Glomerular visceral epithelial cell (primary cell): ENCODE results near the gene GALNT4.

Source experiments
- DNase-seq: peaks from one replicate; pipeline ENCODE4 v3.0.0-alpha.2; 2016; ENCODE audit errors: extremely low spot score

Gene GALNT4

GRCh38 chr12:89529738-89530137 is 5.1 kb upstream of the GALNT4 start:
- peak; percentile 41 for DNase-seq

DNA sequence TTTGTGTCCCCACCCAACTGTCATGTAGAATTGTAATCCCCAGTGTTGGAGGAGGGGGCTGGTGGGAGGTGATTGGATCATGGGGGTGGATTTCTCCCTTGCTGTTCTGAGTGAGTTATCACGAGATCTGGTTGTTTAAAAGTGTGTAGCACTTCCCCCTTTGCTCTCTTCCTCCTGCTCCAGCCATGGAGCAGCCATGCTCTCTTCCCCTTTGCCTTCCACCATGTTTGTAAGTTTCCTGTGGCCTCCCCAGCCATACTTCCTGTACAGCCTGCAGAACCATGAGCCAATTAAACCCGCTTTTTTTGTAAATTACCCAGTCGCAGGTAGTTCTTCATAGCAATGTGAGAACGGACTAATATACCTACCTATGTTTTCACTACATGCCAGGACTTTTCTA is 3.8 kb upstream of the GALNT4 start:
- DNase-seq = no peak

DNA sequence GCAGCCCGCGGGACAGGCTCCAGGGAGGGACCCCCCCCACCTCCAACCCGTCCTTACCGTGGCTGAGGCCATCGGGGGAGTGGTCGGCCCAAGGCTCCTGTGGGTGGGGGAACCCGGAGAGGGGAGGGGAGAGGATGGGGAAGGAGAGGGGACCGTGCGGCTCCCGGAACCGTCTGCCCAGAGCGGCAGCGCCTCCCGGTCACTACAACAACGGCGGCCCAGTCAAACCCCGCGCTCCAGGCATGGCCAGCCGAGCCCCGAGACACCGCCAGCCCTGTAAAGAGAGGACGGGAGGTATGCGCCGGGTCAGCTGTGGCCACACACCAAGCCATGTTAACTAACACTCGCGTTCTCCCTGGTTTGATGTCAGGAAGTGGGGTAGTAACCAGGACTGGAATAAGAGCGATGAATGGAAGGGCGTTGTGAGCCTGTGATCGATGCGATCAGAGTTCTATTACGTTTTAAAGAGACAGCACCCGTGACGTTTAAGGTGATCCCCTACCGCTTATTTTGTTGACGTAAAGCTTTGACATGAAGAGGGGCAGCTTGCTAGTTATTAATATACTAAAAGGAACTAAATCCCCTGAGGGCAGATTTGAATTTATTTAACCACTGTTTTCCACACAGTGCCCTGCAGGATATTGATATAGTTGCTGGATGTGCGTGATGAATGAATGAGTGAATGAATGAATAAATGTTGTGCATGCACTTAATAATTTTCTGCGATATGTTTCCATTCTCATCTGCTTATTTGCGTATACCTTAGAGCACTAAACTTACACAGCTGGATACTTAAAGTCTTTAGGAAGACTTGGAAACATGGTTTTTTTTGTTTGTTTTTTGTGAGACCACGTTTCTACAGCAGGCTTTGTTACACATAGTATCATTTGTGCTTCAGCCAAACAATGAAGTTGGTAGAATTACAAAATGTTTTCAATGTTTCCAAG is 1.5 kb upstream of the GALNT4 start, which contains the start of gene POC1B:
POC1B (minus strand) TSS at position 224 of the 947 bp plus-strand sequence; CDS start at position 72, 152 bp downstream.
- DNase-seq = peak; percentile 78

DNA sequence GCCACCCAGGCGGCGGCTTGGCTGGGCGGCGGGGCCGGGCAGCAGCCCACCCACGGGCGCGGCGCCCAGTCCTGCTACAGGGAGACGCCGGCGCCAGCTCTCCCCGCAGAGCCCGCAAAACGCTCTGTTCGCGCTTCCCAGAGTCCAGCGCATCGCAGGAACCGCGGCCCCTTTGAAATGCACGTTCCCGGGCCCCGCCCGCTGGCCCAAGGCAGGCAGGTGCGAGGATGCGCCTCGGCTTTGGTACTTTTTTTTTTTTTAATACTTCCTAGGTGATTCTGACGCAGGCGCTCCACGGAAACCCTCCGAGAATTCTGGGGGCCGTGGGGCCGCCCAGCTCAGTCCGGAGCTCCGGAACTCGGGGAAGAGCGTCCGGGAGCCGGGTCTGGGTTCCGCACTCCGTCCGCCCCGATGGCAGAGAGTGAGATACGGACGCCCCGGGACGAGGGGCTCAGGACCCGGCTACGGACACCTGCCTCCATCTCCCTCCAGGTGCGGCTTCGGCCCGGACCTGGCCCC is 768 bp upstream of the GALNT4 start:
- DNase-seq = peak; percentile 23

GRCh38 chr12:89523843-89524540 is 604 bp downstream of the GALNT4 start:
- DNase-seq = no peak

GRCh38 chr12:89523393-89523792 is 1.2 kb downstream of the GALNT4 start:
- DNase-seq = no peak

DNA sequence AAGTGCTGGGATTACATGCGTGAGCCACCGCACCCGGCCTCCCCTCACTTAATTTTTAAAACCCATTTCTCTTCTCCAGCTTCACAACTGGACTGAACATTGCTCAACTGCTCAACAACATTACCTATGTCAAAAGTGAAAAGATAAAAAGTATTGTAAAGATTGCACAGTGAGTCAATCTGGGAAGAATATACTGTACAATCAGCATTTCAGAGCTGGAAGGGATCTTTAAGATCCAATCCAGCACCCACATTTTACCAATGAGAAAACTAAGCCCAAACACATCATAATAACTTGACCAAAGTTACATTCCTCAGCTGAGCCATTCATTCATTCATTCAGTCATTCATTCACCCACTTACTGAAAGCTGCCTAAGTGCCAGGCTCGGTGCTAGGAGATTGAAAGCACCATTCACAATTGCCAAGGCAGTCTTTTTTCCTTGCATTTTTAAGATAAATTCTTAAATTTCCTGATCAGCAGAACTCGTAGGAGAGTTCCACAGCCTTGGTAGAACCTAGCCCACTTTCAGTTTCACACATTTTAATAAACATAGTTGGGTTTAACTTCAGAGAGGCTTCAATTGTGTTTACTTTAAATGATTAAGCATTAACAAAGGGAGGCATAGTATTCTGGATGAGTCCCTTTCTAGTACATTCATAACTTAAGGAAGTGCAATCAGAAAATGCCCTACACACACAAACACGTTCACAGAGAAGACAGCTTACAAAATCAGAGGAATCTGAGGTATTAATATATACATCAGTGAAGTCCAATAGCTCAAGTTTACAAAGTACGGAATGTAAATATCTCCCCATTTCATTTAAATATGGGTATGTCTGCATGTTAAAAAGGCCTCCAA is 3.0 kb downstream of the GALNT4 start:
- no peak for DNase-seq

DNA sequence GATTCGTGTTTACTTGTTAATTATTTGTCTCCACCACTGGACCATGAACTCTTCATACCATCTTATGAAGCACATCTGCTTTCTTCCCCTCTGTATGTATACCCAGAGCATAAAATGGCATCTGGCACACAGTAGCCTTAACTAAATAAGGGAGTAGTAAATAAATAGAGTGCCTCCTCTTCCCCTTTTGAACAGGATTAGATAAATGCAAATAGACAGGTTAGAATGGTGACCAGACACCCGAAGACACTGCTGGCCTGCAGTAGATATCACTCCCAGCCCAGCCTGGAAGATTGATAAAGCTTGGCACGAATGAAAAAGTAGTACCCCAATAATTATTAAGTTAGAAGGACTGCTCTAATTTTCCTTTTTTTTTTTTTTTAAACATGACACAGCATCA is 6.9 kb downstream of the GALNT4 start:
- DNase-seq = no peak

DNA sequence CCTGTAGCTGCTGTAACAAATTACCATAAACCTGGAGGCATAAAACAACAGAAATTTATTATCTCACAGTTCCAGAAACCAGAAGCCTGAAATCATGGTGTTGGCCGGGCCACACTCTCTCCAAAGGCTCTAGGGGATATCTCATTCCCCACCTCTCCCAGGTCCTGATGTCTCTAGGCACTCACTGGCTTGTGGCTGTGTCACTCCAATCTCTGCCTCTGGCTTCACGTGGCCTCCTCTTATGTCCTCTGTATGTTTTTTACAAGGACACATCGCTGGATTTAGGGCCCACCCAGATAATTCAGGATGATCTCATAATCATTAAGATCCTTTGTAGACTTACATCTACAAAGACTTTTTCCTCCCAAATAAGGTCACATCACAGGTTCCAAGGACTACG is 8.0 kb downstream of the GALNT4 start:
- no peak for DNase-seq

DNA sequence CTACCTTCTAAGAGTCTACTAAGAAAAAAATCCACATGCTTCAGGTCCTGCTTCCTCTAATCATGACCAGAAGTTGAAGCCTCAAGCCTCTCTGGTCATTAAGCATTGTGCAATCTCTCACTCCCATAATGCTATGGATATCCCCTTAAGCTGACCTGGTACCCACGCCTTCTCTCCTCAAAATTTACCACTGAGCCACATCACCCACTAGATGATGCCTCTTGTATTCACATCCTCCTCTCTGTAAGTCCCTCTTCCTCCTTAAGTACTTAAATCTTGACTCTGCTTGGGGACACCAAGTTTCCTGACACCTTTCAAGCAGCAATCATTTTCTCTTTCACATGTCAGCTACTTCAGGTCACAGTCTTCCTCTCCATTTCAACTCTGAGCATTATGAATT is 9.8 kb downstream of the GALNT4 start:
- no peak for DNase-seq

DNA sequence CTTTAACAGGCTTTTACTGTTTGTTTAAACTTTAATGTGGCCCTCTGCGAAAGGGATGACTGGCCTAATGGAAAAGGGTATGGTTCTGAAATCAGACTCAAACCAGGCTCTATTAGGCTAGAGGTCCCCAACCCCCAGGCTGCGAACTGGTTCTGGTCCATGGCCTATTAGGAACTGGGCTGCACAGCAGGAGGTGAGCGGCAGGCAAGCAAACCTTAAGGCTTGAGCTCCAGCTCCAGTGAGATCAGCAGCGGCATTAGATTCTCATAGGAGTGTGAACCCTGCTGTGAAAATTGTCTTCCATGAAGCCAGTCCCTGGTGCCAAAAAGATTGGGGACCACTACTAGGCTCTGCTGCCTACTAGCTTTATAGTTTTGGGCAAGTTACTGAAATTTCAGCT is 11.1 kb downstream of the GALNT4 start:
- DNase-seq = no peak

DNA sequence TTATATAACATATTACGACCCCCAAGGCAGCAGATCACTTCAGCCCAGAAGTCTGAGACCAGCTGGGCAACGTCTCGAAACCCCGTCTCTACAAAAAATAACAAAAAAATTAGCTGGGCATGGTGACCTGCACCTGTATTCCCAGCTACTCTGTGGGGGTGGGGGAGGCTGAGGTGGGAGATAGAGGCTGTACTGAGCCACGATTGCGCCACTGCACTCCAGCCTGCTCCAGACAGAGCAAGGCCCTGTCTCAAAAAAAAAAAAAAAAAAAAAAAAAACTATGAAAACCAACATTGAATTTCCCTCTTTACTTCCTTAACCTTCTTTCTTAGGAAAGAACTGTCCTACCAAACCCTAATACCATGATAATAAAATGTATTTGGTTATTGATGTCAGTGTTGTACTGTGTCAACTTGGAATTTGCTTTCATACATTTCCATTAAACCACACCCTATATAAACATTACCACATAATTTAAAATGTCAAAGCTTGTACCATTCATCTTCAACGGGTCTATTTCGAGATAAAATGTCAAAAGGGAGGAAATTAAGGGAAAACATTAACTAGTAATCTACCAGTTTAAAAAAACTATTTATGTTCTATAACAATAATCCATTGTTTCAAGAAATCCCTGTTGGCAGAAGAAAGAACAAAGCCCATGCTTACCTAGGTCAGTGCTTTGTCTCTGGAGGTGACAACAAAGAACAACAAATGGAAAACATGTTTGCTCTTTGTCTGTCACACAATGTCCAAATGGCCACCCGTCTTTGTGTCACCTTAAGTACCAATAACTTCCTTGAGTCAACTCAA is 17.4 kb downstream of the GALNT4 start:
- DNase-seq = no peak

DNA sequence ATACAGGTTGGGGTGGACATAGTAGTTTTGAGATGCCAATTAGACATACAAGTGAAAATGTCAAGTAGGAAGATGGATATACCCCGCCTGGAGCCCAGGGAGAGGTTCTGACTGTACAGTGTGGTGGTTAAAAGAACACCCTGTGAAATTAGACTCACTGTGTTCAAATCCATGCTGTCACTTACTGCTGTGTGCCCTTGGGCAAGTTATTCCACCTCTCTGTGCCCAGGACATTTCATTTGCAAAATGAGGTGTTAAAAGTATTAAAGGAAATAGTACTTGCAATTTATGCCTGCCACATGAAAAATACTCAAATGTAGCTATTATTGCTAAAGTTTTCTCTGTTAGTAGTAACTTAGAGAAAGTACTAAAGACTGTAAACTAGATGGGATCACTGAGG is 18.5 kb downstream of the GALNT4 start:
- DNase-seq = no peak

DNA sequence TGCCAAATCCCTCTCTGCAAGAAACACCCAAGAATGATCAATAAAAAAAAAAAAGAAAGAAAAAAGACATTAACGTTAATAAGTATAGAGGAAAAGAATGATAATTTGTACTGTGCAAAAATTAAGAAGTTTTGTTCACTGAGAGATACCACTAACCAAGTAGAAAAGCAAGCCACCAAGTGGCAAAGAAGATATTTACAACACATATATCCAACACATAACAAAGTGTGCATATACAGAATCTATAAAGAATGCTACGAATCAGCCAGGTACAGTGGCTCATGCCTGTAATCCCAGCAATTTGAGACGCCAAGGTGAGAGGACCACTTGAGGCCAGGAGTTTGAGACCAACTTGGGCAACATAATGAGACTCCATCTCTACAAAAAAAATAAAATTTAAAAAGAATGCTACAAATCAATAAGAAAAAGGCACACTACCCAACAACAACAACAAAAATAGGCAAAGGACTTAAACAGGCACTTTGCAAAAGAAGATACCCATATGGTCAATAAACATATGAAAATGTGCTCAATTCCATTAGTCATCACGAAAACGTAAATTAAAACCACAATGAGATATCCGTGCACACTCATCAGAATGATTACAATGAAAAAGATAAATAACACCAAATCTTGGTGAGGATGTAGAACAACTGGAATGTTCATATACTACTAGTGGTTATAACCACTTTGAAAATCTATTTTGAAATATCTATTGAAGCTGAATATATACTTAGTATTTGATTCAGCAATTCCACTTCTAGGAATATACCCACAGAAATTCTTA is 19.8 kb downstream of the GALNT4 start:
- DNase-seq = no peak

- DNase-seq = no peak
Observed at GRCh38 chr12:89501793-89502192, 22.8 kb downstream of the GALNT4 start.

- no peak for DNase-seq
Observed at GRCh38 chr12:89499857-89500256, 24.7 kb downstream of the GALNT4 start.

DNA sequence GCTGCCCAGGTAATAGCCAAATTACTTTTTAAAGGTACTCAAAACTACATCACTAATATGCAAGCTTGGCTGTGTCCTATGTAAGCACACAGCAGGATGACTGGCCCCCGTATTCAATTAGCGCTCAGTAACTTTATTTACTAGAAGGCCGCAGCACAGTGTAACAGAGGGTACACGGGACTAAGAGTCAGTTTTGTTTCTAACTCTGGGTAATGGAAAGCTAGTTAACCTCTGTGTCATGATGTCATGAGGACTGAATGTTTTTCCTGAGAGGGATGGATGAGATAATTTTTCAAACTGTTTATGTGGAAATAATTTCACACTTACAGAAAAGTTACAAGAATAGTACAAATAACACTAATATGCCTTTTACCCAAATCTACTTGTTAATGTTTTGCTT is 27.1 kb downstream of the GALNT4 start:
- no peak for DNase-seq

GRCh38 chr12:89497005-89497404 is 27.6 kb downstream of the GALNT4 start:
- no peak for DNase-seq

GRCh38 chr12:89494411-89495231 is 30.0 kb downstream of the GALNT4 start:
- peak; percentile 5 for DNase-seq
